Endothelial cell of umbilical vein (primary cell): ENCODE data around the gene ZP3. TPM values are rescaled to one million over a fixed set of nuclear protein-coding genes. Genes with fewer than 3 reads are reported as not detected.

Experiments
- BruUV-seq: library from RNA; stranded (reverse); fragments of 400-500 nt; replicated peaks from 2 replicates; lab custom pipeline; 2021; lab: Mats Ljungman, UMichigan
- CTCF ChIA-PET: fragments of 300-600, 350-600 bp; sonication (Branson Sonifier 250); formaldehyde crosslinking; loops from one replicate; lab custom pipeline; 2021; ENCODE audit warnings: antibody characterized with exemption, inconsistent platforms; lab: Charles Lee
- POLR2A ChIA-PET: fragments of 300-600, 350-600 bp; sonication (Branson Sonifier 250); formaldehyde crosslinking; loops from one replicate; lab custom pipeline; 2021; ENCODE audit warnings: antibody characterized with exemption, inconsistent platforms; lab: Charles Lee
- DNase-seq: peaks from one replicate; pipeline ENCODE4 v3.0.0-alpha.2; 2011; ENCODE audit warnings: low read depth, low spot score
- FAIRE-seq: peaks from 2 replicates; lab custom pipeline; 2011; peaks lifted over from hg19 to GRCh38; lab: Jason Lieb, UNC
- H2AFZ ChIP-seq: 2 replicates; pipeline ENCODE4 v1.6.0; 2012; ENCODE audit warnings: low read depth, low read length, control low read depth, inconsistent platforms
- H3K27ac ChIP-seq: 2 replicates; pipeline ENCODE4 v1.5.1; 2011; ENCODE audit warnings: low read depth, mild to moderate bottlenecking, control low read depth, low read length, moderate library complexity; ENCODE audit not compliant: insufficient read depth
- H3K27me3 ChIP-seq, 2 experiments: 2 replicates each; pipeline versions ENCODE4 v1.6.0 to v1.6.1; 2011; ENCODE audit warnings: low read length in 2 of 2, mixed read lengths in 1 of 2; ENCODE audit not compliant: control insufficient read depth in 2 of 2, insufficient read depth in 2 of 2
- H3K36me3 ChIP-seq, 2 experiments: 2 replicates in 1 of 2; 3 replicates in 1 of 2; pipeline ENCODE4 v1.5.1; 2011; ENCODE audit warnings: low read length in 2 of 2, mild to moderate bottlenecking in 1 of 2, moderate library complexity in 1 of 2; ENCODE audit not compliant: control insufficient read depth in 2 of 2, insufficient read depth in 2 of 2; ENCODE audit errors: extremely low read depth in 1 of 2
- H3K4me1 ChIP-seq: 3 replicates; pipeline ENCODE4 v1.5.1; 2011; ENCODE audit warnings: mild to moderate bottlenecking, low read length; ENCODE audit not compliant: control insufficient read depth, insufficient read depth; ENCODE audit errors: extremely low read depth
- H3K4me2 ChIP-seq: 2 replicates; pipeline ENCODE4 v1.6.1; 2011; ENCODE audit warnings: low read length, control low read depth, mixed read lengths; ENCODE audit not compliant: insufficient read depth
- H3K4me3 ChIP-seq, 3 experiments: fragments of 200-600 bp in 1 of 3; sonication (generic), shearing (Covaris generic) in 1 of 3; replicated peaks in 1 of 3; 2 replicates each; pipeline ENCODE4 v1.5.1; 2011 to 2016; ENCODE audit warnings: control low read depth in 3 of 3, low read length in 3 of 3, mild to moderate bottlenecking in 2 of 3, inconsistent platforms in 1 of 3, low read depth in 1 of 3, moderate library complexity in 1 of 3; ENCODE audit not compliant: insufficient read depth in 1 of 3
- H3K79me2 ChIP-seq: 2 replicates; pipeline ENCODE4 v1.6.0; 2012; ENCODE audit warnings: low read length, inconsistent platforms; ENCODE audit not compliant: control insufficient read depth, insufficient read depth
- H3K9ac ChIP-seq: replicated peaks from 2 replicates; pipeline ENCODE3; 2011; ENCODE audit warnings: low read length, control low read depth; ENCODE audit not compliant: insufficient read depth; ENCODE audit errors: extremely low read depth
- H3K9me1 ChIP-seq: replicated peaks from 3 replicates; pipeline ENCODE4 v1.6.0; 2011; ENCODE audit warnings: mild to moderate bottlenecking, low read length; ENCODE audit not compliant: control insufficient read depth, insufficient read depth; ENCODE audit errors: extremely low read depth
- H3K9me3 ChIP-seq: replicated peaks from 2 replicates; pipeline ENCODE4 v1.5.1; 2012; ENCODE audit warnings: low read length, inconsistent platforms; ENCODE audit not compliant: control insufficient read depth, insufficient read depth
- H4K20me1 ChIP-seq: replicated peaks from 2 replicates; pipeline ENCODE3; 2011; ENCODE audit warnings: mild to moderate bottlenecking, low read length; ENCODE audit not compliant: control insufficient read depth, insufficient read depth; ENCODE audit errors: extremely low read depth
- CTCF ChIP-seq, 2 donors: IDR thresholded peaks; 1 replicate in 1 of 2; 2 replicates in 1 of 2; pipeline ENCODE4 v1.5.1; 2011; ENCODE audit warnings: low read length in 2 of 2, mild to moderate bottlenecking in 2 of 2, moderate library complexity in 2 of 2, control low read depth in 1 of 2, inconsistent platforms in 1 of 2, low read depth in 1 of 2; ENCODE audit not compliant: insufficient read depth in 1 of 2; ENCODE audit errors: extremely low read depth in 1 of 2
- EZH2 ChIP-seq: IDR thresholded peaks from 2 replicates; pipeline ENCODE4 v1.6.1; 2012; ENCODE audit warnings: borderline replicate concordance, low read depth, mild to moderate bottlenecking, moderate library complexity, low read length, inconsistent platforms; ENCODE audit not compliant: severe bottlenecking
- FOS ChIP-seq: IDR thresholded peaks from 2 replicates; pipeline ENCODE4 v1.6.1; 2011; ENCODE audit warnings: mild to moderate bottlenecking, low read length, moderate library complexity, borderline replicate concordance; ENCODE audit not compliant: insufficient read depth
- GATA2 ChIP-seq: IDR thresholded peaks from 2 replicates; pipeline ENCODE4 v1.7.0; 2011; ENCODE audit warnings: low read depth, mild to moderate bottlenecking, moderate library complexity, mixed read lengths, low read length; ENCODE audit not compliant: insufficient read length, insufficient read depth
- JUN ChIP-seq: IDR thresholded peaks from 2 replicates; pipeline ENCODE4 v1.6.1; 2011; ENCODE audit warnings: borderline replicate concordance, low read depth; ENCODE audit not compliant: insufficient read length, insufficient read depth
- MYC ChIP-seq: IDR thresholded peaks from one replicate; pipeline ENCODE4 v1.6.1; 2011; ENCODE audit warnings: mild to moderate bottlenecking, low read depth, low read length
- POLR2A ChIP-seq: IDR thresholded peaks from 2 replicates; pipeline ENCODE4 v1.6.1; 2012; ENCODE audit warnings: low read depth, mild to moderate bottlenecking, control low read depth, low read length
- POLR2AphosphoS5 ChIP-seq: IDR thresholded peaks from 2 replicates; pipeline ENCODE4 v1.6.1; 2012; ENCODE audit warnings: low read depth, mild to moderate bottlenecking, control low read depth, low read length, moderate library complexity; ENCODE audit not compliant: insufficient read depth
- dilution Hi-C: fragments of 300-500 bp; cut with MboI; formaldehyde crosslinking; loops from one replicate; pipeline ENCODE4 v1.15.0; 2019; ENCODE audit warnings: low sequenced_read_pairs; ENCODE audit not compliant: extremely low pct_ligation_motif_present
- intact Hi-C: fragments of 100-400 bp; cut with micrococcal nuclease; formaldehyde crosslinking; loops from one replicate; pipeline ENCODE4 v1.10.0; 2022
- polyA plus RNA-seq, 4 experiments: library from polyadenylated mRNA; depleted of rRNA in 3 of 4; stranded (reverse) in 3 of 4; unstranded in 1 of 4; fragments of >200 nt; gene quantifications; 2 replicates each; pipeline versions ENCODE4 v1.2.1 to v1.2.3, GENCODE V29; 2011 to 2012; ENCODE audit warnings: missing spikeins in 1 of 4
- total RNA-seq: library from RNA; stranded (reverse); gene quantifications from 2 replicates; pipeline ENCODE4 v1.2.3, GENCODE V29; 2021
- TF ChIP-seq, protein P1 (sequence below): IDR thresholded peaks from 2 replicates; pipeline ENCODE4 v1.6.1; 2011; ENCODE audit not compliant: insufficient read depth, insufficient read length

Gene ZP3
- total and polyA plus RNA-seq, 2 donors (not counting 3 experiments of a cell fraction or from before 2014, with no cell fraction given): 3.0 to 4.0 TPM

DNA sequence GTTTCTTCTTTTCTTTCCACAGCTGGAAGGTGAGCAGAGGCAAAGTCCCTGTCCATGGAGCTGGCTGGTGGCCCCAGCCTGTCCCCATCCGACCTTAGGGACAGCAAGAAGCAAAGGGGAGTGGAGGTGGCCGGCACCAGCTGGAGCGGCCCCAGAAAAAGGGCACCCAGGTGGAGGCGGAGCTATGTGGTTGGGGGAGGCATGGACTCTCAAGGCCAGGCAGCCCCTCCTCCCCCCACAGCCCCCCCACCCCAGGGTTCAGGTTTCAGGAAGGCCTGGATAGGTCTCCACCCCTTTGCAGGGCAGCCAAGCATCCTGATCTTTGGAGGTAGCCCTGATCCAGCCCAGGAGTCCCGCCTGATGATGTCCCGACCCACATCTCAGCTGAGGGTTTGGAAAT lies 15.2 kb upstream of the ZP3 start, which contains the start of gene SSC4D:
SSC4D (minus strand) TSS at position 161 of the 400 bp plus-strand sequence. CDS start 5,258 bp downstream, outside the sequence.
- Histone ChIP-seq H3K9me3 (no peaks in the 10 kb centered on the region), H3K27me3 (no peaks in the 10 kb centered on the region), H3K4me2 (no peak within 1 kb of the TSS), H3K9me1 (no peaks in the 10 kb centered on the region), H3K4me1 (no peaks in the 10 kb centered on the region), H3K4me3 (no peak within 1 kb of the TSS), H3K79me2 (no peaks in the 10 kb centered on the region), H3K9ac (no peak within 1 kb of the TSS), H4K20me1 (no peaks in the 10 kb centered on the region), H2AFZ (no peak within 1 kb of the TSS), H3K27ac (no peak within 1 kb of the TSS), H3K36me3 (no peaks in the 10 kb centered on the region)
- intact Hi-C loops: no loop called here
- POLR2A ChIA-PET: no interaction called here
- DNase-seq (no peak), FAIRE-seq (no peak)
- no peak for TF ChIP-seq CTCF (IDR thresholded peaks at IDR 0.05; ENCODE audit: extremely low read depth in 1 of 2, insufficient read depth in 1 of 2, low read depth in 1 of 2, low read length in 2 of 2)
- TF ChIP-seq POLR2A: no peak
- TF ChIP-seq EZH2: no peak
- TF ChIP-seq JUN: no peak
- TF ChIP-seq, protein P1, sequence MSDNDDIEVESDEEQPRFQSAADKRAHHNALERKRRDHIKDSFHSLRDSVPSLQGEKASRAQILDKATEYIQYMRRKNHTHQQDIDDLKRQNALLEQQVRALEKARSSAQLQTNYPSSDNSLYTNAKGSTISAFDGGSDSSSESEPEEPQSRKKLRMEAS: no peak
- TF ChIP-seq GATA2: no peak
- TF ChIP-seq MYC: no peak
- no peak for TF ChIP-seq FOS
- TF ChIP-seq POLR2AphosphoS5: no peak
- no TSS peak for BruUV-seq
- CTCF ChIA-PET: no interaction called here
- dilution Hi-C loops: no loop called here
